GM12874 (cell line): ENCODE data around the gene MFAP4.

Experiments
- TF ChIP-seq, protein P1 (sequence below): IDR thresholded peaks from 2 replicates; pipeline ENCODE4 v1.5.1; 2011; ENCODE audit warnings: low read depth, mild to moderate bottlenecking, control low read depth, low read length, moderate library complexity; ENCODE audit not compliant: insufficient read depth

Gene MFAP4

DNA sequence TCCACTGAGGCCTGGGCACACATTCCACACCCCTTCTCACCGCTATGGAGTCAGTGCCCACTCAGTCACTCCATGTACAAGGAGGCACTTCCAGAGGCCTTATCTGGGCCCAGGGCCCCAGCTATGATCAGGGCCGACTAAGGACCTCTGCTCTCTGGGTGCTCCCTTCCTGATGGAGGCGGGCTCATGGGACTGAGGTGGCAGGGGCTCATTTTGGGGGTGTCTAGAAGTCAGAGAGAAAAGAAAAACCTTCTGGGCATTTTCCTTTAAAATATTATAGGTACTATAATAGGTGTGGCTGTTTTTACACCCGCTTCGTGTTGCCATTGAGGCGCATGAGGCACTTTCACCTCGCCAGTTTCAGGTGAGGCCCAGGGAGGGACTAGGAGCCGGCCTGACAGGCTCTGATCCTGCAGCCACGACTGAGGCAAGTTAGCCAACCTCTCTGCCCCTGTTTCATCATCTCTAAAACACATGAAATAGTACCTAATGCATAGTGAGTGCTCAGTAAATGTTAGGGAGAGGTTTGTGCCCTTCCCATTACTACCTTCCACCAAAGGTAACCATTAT, 38.8 kb downstream of the MFAP4 start:
- TF ChIP-seq, protein P1, sequence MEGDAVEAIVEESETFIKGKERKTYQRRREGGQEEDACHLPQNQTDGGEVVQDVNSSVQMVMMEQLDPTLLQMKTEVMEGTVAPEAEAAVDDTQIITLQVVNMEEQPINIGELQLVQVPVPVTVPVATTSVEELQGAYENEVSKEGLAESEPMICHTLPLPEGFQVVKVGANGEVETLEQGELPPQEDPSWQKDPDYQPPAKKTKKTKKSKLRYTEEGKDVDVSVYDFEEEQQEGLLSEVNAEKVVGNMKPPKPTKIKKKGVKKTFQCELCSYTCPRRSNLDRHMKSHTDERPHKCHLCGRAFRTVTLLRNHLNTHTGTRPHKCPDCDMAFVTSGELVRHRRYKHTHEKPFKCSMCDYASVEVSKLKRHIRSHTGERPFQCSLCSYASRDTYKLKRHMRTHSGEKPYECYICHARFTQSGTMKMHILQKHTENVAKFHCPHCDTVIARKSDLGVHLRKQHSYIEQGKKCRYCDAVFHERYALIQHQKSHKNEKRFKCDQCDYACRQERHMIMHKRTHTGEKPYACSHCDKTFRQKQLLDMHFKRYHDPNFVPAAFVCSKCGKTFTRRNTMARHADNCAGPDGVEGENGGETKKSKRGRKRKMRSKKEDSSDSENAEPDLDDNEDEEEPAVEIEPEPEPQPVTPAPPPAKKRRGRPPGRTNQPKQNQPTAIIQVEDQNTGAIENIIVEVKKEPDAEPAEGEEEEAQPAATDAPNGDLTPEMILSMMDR = no peak

DNA sequence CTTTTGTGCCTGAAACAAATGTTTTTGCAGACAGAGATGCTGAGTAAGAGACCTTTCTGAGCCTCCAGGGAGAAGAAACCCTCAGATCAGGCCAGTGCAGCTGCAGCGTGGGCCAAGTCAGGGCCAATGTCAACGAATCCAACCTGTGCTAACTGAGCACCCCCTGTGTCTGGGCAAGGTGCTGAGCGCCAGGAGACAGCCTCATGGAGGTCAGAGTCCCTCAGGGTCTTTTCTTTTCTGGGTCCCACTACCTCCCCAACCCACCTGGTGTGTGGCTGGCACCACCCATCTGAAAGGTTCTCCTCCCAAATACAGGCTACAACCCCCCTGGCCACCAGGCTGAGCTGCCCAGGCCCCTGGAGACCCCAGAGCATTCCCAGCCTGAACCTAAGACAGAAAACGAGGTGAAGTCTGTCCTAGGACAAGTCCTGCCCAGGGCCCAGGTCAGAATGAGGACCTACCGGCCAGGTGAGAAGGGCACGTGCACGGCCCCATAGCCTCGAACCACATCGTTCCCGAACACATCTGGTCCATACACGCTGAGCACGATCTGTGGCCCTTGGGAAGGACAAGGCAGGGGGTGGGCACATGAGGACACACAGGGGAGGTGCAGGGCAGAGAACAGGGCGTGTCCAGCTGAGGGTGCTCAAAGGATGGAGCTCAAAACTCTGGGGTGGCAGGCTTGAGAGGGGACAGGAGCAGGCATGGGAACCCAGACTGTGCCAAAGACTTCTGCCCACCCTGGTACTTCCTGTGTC, 39.5 kb downstream of the MFAP4 start:
- TF ChIP-seq, protein P1 = no peak

DNA sequence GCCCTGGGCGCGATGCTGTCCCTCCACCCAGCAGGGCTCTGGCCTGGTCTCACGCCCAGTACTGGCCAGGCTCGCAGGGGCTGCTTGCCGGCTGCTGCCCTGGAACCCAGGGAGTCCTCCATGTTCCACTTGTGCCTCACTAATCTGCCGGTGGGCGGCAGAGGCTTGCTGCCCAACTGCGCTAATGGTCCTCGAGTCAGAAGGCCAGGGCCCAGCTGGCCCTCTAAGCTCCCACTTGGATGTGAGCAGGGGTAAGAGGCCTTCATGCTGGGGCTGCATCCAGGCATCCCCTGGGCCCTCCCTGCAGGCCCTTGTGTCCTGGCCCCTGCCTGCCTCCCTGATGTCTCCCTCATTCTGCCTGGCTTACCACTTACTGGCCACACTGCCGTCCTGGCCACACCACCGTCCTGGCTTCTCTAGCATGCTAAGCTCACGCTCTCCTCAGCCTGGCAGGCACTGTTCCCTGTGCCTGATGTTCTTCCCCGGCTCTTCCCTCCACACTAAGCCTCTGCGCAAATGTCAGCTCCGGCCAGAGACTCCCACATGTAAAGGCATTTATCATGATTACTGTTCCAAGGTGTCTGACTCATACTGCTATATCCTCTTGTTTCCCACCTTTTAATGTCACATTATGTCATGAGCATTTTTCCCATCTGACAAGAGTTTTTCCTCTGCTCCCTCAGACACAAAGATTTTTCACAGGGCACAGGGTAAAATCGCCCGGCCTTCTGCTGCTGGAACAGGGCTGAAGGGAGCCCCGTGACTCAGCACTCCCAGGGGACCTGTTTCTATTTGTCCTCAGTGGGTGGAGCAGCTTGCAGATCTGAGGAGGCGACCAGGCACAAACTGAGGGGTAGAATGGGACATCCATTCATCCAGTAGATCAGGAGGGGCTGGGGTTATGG, 40.4 kb downstream of the MFAP4 start:
- TF ChIP-seq, protein P1 = no peak

DNA sequence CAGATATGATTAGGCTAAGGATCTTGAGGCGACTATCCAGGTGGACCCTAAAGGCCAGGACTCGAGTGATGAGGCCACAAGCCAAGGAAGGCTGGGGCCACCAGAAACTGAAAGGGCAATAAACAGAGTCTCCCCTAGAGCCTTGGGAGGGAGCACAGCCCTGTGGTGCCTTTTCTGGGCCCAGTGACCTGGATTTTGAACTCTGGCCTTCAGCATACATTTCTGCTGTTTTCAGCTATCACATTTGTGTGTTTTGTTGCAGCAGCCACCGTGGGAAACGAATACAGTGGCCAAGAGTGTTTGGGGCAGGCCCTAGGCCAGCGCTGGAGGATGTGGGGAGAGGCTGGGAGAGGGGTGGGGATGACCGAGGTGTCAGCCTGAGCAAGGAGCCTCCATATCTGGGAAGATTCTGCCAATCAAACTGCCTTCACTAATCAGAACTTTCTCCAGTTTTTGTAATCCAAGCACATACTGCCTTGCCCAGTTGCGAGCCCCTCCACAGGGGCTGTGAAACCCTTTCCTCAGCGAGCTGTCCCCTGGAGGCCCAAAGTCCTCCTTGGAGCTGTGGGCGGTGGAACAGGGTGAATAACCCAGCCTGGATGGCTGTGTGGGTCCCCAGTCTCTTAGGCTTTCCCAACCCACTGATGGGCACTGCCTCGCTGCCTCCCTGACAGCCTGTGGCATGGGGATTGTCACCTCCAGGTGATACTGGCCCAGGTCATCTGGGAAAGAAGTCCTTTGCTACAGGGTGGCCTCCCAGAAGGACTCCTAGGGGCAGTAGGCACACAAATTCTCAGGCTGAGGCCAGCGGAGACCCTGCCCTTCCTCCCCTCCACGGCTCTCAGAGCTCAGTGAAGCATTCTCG, 41.3 kb downstream of the MFAP4 start:
- TF ChIP-seq, protein P1 = no peak

DNA sequence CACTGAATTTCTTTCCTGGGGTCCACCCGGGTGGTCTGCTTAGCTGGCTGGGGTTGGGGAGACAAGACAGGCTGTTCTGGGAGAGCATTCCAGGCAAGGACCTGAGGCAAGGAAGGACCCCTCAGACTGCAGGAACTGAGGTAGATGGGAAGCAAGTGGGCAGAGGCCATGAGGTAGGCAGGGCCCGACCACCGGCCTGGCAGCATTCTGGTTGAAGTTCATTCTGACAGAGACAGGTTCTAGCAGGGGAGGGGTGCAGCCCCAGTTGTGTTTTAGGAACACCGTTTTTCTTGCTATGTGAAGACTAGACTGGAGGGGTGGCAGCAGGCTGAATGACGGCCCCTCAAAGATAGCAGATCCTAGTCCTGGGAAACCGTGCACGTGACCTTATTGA, 41.9 kb downstream of the MFAP4 start:
- TF ChIP-seq, protein P1 = no peak

DNA sequence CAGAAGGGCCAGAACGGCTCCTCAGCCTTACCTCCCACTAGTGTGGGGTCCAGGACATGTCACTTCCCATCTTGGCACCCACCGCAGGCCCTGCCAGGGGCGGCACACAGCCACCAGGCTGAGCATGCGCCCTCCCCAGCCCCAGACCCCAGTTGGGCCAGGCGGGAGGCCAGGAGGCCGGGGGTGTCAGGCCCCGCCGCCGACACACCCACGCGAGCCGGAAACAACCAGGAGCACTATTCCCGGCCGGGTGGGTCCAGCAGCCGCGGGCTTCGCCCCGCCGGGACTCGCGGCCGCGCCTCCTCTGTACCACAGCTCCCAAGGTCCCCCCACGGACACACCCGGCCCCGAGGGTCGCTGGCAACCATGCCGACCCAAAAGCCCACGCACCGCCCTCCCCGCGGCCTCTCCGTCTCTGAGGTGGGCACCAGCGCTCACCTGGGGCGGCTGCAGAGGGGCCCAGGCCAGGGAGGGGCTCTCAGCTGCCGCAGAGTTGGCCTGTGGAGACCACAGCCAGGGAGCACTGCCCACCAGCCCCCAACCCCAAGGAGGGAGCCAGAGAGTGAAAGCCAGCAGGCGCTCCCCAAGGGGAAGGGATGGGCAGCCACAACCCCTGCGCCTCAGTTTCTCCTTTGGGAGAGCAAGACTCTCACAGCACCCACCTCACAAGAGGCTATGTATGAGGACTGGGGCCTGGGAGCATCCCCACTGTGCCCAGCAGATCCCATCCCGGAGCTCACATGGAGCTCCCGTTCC, 42.5 kb downstream of the MFAP4 start:
- TF ChIP-seq, protein P1 = no peak
